DMS114 treated with DMSO at 0.1 percent for 48 hours (cell line): Measurements from ENCODE around the gene GLRX2.
A peak's percentile ranks its signal among the peaks of the same experiment; 100 is the strongest.

Experiments used
- DNase-seq: peaks from one replicate; lab custom pipeline; 2025; ENCODE audit not compliant: unreplicated experiment; lab: John Stamatoyannopoulos, UW

GLRX2 gene

DNA sequence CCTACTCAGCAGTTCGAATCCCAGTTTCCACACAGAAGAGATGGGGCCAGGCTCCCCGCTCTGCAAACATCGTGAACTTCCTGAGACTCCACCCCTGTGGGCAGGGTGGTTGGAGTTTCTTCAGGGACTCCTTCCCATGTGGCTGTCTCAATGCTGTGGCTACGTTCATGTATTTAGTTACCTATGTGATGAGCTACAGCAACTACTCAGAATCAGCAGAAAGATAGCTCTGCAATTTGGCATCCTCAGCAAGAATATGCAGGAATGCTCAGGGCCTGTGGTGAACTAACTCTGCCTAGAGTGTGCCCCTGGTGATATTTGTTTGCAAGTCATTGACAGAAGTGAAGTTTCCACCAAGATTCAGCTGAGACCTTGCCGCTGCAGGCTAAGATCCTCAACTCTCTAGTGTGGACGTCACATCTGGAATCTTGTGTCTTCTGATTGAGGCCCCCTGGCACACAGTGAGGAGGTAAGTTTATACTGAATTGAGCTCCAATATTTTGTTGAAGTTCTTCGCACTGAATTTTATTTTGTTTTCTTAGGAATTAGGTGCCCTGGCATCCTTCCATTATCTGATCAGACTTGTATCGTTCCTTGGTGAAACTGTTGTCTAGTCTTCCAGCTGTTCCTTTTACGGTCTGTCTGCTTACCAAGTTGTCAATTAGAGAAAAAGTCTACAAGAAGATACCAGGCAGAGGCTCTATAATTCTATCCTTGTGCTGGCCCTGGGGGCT lies 8.2 kb upstream of the GLRX2 start:
- no peak for DNase-seq

DNA sequence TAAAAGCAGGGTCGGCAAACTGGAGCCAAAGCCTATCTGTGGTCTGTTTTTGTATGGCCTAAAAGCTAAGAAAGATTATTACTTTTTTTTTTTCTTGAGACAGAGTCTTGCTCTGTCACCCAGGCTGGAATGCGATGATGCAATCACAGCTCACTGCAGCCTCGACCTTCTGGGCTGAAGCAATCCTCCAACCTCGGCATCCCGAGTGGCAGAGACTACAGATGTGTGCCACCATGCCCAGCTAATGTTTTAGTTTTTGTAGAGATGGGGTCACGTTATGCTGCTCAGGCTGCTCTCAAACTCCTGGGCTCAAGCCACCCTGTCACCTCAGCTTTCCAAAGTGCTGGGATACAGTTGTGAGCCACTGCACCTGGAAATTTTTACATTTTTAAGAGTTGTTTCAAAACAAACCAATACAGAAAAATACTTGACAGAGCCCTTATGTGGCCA lies 6.5 kb upstream of the GLRX2 start:
- DNase-seq, result no peak

DNA sequence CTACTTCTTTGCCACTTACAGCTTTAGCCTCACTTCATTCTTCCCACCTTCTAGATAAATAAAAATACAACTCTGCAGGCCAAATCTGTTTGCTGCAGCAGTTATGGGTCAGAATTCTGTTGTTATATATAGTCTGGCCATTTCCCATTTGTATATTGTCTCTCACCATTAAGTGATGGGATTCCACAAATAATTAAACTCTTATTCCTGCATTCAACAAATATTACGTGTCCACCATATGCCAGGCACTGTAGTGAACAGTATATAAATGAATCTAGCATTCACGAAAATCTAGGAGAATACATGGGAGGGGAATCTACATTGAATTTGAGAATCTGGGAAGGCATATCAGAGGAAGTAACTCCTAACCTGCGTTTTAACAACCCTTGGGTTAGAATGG lies 5.7 kb upstream of the GLRX2 start:
- DNase-seq, result no peak

DNA sequence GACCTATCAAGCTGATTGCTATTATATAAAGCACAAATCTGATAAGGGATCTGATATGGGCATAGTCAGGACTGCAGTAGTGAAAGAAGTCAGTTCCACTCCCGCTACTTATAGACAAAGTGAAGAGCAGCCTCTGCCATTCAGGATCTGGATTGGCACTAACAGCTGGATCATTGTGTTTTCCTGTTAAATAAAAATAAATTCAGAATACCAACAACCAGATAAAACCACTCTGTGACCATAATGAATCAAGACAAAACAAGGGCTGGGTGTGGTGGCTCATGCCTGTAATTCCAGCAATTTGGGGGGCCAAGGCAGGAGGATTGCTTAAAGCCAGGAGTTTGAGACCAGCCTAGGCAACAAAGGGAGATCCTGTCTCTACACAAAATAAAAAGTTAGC lies 5.0 kb upstream of the GLRX2 start:
- DNase-seq, result no peak

DNA sequence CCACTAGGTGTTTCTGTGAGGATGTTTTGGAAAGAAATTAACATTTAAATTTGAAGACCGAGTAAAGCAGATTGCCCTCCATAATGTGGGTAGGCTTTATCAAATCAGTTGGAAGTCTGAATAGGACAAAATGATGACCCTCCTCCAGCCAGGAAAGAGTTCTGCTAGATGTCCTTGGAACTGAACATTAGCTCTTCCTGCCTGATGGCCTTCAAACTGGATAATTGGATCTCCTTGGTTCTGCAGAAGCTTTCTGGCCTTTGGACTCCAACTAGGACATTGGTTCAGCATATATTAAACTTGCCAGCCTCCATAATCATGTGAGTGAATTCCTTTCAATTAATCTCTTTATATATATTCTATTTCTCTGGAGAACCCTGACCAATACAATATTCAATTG lies 4.4 kb upstream of the GLRX2 start:
- DNase-seq, result no peak

DNA sequence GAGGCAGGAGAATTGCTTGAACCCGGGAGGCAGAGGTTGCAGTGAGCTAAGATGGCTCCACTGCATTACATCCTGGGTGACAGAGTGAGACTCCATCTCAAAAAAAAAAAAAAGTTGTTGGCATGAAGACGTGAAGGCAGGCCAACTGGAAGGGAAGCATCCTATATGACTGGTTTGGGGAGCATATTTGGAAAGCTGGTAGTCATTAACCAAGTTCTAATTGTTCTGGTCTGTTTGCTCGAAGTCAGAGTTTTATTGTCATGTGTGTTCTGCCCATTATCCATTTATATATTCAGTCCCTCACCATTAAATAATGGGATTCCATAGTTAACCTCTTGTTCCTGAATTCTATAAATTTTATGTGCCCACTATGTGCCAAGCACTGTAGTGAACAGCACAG lies 3.3 kb upstream of the GLRX2 start:
- DNase-seq, result no peak

DNA sequence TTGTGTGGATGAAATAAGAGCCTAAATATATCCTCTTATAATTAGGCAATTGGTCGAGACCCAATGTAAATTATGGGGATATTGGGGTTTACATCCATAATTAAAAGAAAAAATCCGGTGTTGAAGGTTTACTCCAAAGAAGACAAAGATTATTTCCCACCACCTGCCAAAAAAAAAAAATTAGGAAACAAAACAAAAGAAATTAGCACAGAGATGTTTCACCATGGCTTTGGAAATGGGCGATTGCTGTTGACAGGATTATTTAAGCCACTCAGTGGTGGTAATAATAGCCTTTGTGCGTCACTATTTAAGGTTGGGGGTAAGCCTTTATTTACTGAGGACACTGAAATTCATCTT lies 585 bp upstream of the GLRX2 start:
- DNase-seq, result no peak

DNA sequence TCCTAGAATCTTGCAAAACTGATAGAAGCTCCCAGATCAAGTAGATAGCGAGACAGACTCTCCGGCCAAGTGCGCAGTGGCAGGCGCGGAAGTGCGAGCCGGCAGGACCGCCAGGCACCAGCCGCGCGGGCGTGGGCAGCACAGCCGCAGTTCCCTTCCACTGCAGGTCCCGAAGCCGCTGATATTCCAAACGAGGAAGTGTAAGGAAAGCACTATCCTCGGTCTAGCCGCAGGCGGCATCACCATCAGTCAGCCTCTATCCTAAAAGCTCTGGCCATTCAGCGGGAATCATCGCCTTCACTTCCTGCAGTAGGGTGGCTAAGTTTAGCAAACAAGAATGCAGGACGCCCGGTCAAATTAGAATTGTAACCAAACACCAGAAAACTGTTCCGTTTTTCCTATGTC lies 710 bp downstream of the GLRX2 start:
- DNase-seq, result no peak

DNA sequence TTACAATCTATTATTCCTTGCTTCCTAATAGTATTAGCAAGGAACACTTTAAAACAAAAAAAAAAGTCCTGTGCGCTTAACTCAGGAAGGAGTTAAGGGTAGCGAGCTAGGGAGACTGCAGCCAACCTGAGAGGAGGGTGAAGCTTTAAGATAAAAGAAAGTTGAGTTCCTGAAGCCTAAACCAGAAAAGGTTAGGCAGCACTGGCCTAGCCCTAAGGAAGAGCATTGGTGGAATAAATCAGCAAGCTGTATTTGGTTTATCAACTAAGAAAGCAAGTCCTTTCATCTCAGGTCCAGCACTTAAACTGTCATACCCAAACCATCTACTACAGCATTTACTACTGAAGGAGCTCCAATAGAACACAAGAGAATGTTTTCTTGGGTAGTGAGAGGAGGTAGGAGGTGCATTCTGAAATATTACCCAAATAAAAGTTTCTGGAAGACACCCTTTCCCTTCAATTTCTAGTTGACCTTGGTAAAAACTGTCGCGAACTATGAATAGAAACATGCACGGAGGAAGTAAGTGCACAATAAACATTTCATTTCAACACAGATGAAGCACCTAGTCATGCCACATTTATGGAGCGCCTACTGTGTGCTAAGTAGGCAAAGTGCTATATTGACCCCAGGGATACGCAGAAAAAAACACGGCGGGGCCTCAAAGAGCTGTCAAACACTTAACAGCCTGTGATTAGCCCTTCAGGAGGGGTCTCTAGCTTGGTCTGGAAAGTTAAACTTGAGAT lies 1.3 kb downstream of the GLRX2 start:
- DNase-seq, result no peak

DNA sequence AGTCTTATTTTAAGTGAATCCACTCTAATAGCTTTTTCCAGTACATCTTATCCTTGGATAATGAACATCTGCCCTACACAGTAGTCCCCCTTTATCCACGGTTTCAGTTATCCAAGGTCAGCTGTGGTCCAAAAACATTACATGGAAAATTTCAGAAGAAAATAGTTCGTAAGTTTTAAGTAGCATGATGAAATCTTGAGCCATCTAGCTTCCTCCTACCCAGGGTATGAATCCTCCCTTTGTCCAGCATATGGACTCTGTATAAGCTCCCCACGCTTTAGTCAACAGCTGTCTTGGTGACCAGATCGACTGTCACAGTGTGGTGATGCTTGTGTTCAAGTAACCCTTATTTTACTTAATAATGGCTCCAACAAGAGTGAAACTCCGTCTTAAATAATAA lies 2.6 kb downstream of the GLRX2 start:
- no peak for DNase-seq

DNA sequence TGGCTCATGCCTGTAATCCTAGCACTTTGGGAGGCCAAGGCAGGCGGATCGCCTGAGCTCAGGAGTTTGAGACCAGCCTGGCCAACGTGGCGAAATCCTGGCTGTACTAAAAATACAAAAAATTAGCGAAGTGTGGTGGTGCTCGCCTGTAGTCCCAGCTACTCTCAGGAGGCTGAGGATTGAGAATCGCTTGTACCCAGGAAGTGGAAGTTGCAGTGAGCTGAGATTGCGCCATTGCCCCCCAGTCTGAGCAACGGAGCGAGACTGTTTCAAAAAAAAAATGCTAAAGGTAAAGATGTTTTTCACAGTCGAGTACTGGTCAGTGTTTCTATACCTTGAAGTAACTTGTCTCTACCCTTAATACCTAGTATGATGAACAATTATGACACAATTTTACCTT lies 11.1 kb downstream of the GLRX2 start:
- no peak for DNase-seq

DNA sequence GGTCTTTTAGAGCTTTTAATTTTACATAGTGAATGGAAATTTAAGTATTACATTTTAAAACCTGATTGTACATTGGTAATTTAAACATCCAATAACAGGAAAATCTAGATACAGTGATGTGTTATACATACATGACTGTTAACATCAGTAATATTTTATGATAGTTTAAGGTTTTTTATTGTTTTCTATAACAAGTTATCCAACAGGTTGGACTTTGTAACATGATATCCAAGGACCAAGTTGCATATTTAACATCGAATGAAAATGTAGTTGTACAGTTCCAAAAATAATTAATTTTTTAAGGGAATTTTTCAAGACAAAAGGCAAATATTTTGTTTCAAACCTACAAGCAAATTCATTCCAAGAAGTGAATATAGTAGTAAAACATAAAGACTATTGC lies 14.3 kb downstream of the GLRX2 start:
- no peak for DNase-seq

DNA sequence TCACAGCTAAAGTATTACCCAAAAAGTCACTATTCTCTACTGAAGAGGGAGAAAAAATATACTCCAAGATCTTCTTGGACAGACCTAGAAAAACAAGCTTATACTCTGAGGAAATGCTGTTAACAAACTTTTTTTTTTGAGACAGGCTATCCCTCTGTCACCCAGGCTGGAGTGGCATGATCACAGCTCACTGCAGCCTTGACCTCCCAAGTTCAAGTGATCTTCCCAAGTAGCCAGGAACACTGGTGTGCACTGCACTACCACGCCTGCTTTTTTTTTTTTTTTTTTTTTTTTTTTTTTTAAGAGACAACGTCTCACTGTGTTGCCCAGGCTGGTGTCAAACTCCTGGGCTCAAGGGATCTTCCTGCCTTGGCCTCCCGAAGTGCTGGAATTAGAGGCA lies 17.3 kb downstream of the GLRX2 start:
- no peak for DNase-seq

DNA sequence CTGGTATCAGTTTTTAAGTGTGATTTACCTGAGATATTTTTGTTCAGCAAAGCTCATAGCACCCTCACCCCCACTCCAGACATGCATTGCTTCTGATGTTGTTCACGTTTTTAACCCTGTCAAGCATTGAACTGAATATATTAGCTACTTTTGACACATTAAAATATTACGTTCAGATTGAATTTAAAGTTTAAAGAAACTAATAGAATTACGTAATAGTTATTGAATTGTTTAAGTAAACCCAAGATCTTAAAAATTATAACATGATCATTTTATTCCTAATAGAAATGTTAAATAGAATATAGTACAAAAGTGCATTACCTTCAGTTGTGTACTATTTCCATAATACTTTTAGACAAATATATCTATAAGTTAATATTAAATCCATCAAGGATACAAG lies 18.9 kb downstream of the GLRX2 start:
- DNase-seq, result no peak

DNA sequence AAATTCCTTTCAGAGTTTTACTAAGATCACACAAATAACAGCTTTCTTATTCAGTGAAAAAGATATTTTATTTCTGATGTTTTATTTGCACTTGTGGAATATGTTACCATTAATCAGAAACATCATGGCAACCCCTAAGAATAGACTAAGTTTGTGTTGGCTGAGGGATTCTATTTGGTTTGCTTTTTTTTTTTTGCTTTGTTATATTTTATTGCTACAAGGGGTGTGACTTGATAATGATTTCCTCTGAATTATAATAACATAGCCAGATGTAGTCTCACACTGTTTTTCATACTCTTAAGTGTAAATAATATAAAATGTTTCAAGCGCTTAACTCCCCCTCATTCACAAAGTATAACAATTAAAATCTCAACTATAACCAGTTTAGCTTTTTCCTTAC lies 20.0 kb downstream of the GLRX2 start:
- DNase-seq, result no peak

DNA sequence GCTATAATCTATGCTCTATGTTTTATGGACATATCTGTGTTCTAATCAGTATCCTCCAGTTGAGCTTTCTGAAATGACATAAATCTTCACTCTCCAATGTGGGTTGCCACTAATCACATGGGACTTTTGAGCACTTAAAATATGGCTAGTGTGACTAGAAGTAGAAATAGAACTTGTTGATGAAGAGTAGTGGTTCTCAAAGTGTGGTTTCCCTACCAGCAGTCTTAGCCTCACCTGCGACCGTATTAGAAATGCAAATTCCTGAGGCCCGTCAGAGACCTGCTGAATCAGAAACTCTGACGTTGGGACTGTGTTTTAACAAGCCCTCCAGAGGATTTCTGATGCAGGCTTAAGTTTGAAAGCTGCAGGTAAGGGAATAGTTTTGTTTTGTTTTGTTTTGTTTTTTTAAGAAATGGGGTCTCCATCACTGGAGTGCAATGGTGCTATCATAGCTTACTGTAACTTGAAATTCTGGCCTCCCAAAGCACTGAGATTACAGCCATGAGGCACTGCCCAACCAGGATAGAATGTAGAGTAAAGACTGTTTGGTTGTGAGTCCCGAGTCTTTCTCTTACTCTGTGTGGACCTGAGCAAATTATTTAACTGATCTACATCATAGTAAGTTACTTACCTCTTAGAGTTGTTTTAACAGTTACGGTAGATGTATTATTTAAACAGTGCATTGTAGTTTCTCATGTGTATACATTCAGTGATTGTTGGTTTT lies 21.7 kb downstream of the GLRX2 start:
- no peak for DNase-seq

DNA sequence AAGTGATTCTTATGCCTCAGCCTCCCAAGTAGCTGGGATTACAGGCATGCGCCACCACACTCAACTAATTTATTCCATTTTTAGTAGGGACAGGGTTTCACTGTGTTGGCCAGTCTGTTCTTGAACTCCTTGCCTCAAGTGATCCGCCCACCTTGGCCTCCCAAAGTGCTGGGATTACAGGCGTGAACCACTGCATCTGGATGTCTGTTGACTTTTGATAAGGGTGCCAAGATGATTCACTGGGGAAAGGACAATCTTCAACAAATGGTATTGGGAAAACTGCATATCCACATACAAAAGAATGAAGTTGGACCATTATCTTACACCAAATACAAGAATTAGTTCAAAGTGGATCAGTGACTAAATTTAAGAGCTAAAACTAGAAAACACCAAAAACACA lies 26.0 kb downstream of the GLRX2 start:
- DNase-seq, result no peak

DNA sequence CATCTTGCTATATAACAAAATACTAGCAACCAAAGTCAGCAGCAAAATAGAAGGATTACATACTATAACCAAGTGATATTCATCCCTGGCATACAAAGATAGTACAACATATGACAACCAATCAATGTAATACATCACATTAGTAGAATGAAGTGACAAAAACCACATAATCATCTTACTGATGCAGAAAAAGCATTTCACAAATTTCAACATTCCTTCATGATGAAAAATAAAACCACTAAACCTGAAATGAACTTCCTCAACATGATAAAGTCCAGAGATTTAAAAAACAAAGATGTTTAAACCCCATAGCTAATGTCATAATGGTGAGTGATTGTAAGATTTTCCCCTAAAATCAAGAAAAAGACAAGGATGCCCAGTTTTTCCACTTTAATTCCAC lies 27.2 kb downstream of the GLRX2 start:
- no peak for DNase-seq

DNA sequence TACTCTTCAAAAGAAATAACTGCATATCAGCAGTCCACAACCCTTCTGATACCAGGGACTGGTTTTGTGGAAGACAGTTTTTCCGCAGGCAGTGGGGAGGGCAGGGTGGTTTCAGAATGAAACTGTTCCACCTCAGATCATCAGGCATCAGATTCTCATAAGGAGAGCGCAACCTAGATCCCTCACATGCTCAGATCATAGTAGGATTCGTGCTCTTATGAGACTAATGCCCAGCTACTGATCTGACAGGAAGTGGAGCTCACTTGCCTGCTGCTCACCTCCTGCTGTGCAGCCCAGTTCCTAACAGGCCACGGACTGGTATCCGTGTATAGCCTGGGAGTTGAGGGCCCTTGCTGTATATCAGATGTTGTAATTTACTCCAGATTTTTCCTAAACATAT lies 34.3 kb downstream of the GLRX2 start:
- DNase-seq, result no peak

DNA sequence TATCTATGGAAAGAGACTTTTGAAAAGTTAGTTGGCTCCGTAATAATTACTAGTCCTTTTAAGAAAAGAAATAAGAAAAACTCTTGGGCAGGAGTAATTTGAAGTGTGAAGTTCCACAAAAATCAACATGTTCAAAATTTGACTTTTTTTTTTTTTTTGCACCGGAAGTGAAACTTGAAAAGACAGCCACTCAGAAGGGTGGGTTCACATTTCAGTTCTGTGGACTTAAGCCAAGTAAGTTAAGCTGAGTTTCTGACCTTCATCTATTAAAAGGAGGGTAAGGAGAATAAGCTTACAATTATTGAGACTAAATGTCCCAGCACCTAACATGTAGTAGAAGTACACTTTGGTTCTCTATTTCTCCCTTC lies 34.8 kb downstream of the GLRX2 start:
- no peak for DNase-seq

DNA sequence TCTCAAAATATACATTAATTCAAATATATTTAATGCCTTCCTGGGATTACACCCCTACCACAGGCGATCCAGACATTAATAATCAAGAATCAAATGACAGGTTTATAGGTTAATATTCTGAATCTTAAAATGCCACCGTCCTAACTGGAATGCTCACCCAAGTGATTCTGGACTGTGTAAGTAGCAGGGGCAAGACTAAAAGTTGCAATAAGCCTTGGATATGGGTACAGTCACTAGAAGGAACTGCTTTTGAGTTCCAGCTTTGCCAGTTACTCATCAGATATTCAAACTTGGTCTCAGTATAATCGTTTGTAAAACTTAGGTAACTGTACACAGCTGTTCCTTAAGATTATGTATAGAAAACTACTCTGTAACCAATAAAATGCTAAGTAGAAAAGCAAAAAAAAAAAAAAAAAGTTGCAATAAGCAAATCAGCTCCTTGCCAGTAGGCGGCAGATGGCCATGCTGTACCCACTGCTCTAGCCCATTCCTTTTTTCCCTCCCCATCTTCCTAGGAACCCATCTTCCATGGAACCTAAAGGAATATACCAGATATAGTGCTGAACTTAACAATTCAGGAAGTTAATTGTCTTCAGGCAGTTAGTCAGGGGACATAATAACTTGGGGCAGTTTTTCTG lies 35.3 kb downstream of the GLRX2 start:
- peak; percentile 54 for DNase-seq

DNA sequence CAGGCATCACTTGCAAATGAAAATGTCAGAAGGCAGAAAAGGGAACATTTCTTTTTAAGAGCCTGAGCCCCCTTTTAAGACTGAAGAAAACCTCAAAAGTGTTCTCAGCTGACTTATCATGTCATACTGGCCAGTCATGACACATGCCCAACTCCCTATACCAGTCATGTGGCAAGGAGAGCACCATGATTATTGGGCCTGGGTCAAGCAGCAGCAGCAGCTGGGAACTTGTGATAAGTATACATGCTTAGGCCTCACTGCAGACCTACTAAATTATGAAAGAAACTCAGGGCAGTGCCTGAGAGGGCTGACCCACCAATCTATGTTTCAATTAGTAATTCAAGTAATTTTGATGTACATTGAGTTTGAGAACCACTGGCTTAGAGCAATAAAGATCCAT lies 37.2 kb downstream of the GLRX2 start:
- no peak for DNase-seq
